HG03439 (cell line): ENCODE results near the gene RBBP7.

Experiments used
- ATAC-seq: cut with Tn5 transposase; IDR thresholded peaks from one replicate; pipeline ENCODE4 v1.9.1; 2021; ENCODE audit warnings: mild to moderate bottlenecking, moderate library complexity; ENCODE audit not compliant: unreplicated experiment

The RBBP7 gene

GRCh38 chrX:16828124-16828908, 41.8 kb downstream of the RBBP7 start:
- no peak for ATAC-seq

- ATAC-seq, result no peak
These were observed 42.9 kb downstream of the RBBP7 start for GRCh38 chrX:16827225-16827624.

GRCh38 chrX:16826207-16826606, 44.0 kb downstream of the RBBP7 start:
- no peak for ATAC-seq

GRCh38 chrX:16825264-16826035, 44.7 kb downstream of the RBBP7 start:
- no peak for ATAC-seq

- ATAC-seq, result no peak
These were observed 47.4 kb downstream of the RBBP7 start for GRCh38 chrX:16822723-16823122.

- ATAC-seq, result no peak
These were observed 50.5 kb downstream of the RBBP7 start for GRCh38 chrX:16819634-16820033.

GRCh38 chrX:16814597-16814996, 55.6 kb downstream of the RBBP7 start:
- no peak for ATAC-seq

GRCh38 chrX:16807976-16808542, 62.1 kb downstream of the RBBP7 start:
- ATAC-seq, result no peak

GRCh38 chrX:16807548-16807947, 62.6 kb downstream of the RBBP7 start:
- no peak for ATAC-seq

GRCh38 chrX:16804923-16805464, 65.2 kb downstream of the RBBP7 start:
- ATAC-seq, result no peak

GRCh38 chrX:16797841-16798240, 72.3 kb downstream of the RBBP7 start:
- no peak for ATAC-seq

GRCh38 chrX:16797358-16797757, 72.8 kb downstream of the RBBP7 start:
- ATAC-seq, result no peak

GRCh38 chrX:16796298-16796697, 73.9 kb downstream of the RBBP7 start:
- no peak for ATAC-seq
